Fibroblast of the conjunctiva (primary cell): Measurements from ENCODE around the gene MRPS21.
"Not testable (repeated sequence)": the region's sequence is repeated elsewhere in the genome, so short reads cannot be mapped to it uniquely, and the experiment has no call there.

Source experiments
- DNase-seq: peaks from one replicate; pipeline ENCODE4 v3.0.0-alpha.2; 2010; ENCODE audit warnings: low read depth

The MRPS21 gene

DNA sequence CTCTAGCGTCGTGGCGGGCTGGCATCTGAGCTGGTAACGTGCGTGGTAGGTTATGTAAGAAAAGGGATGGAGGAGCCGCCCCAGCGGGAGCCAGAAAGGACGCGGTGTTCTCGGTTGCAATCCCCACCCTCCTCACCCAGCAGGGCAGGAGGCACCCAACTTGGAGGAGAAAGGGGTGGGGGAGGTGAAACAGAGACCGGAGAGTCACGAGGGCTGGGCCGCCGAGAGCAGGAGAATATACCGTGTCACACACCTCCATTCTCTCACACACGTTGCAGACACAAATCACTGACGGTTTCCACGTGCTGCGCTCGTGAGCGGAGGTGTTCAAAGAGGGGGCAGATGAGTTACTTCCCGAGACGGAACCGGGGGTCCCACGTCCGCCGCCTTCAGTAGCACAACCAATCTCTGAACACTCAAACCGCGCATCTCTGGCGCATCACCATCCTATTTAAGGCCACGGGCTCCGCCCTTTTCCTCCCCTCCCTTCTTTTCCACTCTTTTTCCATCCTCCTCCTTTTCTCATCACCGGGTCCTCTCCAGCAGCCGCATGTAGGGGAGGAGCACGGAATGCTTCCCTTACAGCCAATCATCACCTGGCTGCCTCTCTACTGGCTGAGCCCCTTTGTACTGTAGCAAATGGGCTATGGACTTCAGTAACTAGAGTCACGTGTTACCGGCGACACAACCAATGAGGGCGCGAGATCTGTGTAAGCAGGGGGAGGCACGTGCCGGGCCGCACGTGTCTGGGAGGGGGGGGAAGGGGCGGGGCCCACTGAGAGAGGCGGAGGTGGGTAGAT is 11.7 kb upstream of the MRPS21 start, which contains the start of gene CIART:
CIART (plus strand) TSS at position 797 of the 800 bp plus-strand sequence. CDS start 714 bp downstream, outside the sequence.
- DNase-seq = peak; percentile 96

DNA sequence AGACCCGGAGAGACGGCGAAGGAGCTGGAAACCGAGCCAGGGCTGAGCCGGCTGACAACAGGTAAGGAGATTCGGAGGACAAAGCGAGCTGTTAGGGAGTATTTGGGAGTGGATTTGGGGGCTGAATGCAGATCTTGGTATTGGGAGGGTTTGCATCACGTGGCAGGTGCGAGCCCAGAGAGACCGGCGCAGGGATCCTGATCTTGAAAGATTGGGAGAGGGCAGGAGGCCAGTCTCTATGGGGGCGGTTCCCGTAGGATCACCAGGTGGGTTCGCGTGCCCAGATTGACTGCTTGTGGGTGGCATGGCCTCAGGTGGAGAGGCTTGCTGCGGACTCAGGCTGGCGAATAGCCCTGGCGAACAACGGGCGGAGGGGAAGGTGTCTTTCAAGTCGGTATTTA is 11.1 kb upstream of the MRPS21 start:
- DNase-seq = no peak

DNA sequence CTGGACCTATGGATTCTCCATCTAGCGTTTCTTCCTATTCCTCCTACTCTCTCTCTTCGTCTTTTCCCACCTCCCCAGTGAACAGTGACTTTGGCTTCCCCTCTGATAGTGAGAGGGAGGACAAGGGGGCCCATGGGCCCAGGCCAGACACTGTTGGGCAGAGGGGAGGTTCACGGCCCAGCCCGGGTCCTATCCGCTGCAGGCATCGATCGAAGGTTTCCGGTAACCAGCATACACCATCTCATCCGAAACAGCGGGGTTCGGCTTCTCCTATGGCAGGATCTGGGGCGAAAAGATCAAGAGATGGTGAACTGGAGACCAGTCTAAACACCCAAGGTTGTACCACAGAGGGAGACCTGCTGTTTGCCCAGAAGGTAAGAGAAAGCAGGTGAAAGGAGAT is 10.4 kb upstream of the MRPS21 start:
- DNase-seq = no peak

DNA sequence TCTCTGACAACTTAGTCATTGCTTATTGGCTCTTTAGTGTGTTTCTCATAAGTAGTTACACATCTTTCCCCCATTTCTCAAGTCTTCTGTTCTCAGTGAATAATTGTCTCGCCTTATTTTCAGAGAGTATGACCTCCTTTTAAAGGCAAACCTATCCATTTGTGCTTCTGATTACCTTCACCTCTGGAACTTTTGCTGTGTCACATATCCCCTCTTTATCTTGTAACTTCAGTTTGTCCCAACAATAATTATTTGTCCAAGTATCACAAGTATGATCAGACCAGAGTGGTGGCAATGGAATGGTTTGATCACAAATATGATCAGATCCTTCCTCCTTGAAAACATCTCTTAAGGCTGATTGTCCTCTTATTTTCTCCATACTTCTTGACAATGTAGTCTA is 5.3 kb upstream of the MRPS21 start:
- no peak for DNase-seq

DNA sequence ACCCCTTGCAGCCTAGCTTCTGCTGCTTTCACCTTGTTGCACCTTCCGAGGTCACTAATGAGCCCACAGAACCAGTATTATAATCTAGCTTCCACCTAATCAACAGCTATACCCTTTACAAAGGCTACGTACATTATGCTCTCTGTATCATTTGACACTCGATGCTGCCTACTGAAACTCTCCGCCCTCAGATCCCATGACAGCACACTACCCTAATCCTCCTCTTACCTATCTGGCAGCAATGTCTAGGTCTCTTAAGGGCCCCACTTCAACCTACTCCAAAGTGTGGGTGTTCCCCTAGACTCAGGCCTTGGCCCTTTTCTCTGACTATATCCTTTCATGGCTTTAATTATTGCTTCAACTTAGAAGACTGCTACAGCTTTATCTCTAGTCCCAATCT is 4.8 kb upstream of the MRPS21 start:
- DNase-seq = no peak

DNA sequence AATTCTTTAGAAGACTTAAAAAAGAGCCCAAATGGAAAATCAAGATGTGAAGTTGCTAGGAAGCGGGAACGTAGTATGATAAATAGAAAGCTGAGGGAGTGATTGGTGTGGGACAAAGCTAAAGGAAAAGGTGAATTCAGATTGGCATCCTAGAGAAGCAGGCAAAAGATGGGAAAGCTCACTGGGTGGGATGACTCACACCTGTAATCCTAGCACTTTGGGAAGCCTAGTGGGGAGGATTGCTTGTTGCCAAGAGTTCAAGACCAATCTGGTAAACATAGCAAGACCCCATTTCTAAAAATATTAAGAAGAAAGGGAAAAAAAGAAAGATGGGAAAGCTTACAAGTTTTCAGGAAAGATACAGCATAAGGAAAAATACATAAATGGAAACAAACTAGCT is 1.8 kb downstream of the MRPS21 start:
- no peak for DNase-seq

DNA sequence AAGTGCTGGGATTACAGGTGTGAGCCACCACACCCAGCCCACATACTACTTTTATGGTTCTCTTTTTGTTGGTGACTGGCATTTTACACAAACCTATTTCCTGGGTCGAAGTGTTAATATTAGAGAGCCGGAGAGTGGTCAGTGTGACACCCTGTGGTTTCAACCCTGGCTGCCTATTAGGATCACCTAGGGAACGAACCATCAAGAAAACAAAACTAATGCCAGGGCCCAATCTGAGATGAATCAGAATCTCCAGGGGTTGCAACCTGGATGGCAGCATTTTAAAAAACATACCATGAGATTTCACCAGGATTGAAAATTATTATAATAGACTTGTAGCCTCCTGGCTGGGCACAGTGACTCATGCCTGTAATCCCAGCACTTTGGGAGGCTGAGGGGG is 6.1 kb downstream of the MRPS21 start:
- DNase-seq = no peak

DNA sequence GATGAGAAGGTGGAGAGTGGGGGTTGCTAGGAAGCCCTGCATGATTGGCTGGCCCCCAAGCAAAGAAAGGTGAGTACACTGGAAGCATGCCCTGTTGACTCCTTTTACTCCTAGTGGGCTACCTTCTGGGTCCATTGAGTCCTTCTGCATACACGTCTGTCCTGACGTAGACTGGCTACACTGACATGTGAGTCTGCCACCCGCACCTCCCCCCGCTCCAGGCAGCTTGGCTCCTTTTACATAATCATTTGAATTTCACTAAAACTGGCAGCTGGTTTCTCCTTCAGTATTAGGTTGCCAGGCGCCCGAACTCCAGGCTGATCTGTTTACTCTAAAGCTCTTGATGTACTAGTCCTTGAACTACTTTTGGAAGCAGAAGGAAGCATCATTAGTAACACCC is 8.7 kb downstream of the MRPS21 start:
- no peak for DNase-seq

DNA sequence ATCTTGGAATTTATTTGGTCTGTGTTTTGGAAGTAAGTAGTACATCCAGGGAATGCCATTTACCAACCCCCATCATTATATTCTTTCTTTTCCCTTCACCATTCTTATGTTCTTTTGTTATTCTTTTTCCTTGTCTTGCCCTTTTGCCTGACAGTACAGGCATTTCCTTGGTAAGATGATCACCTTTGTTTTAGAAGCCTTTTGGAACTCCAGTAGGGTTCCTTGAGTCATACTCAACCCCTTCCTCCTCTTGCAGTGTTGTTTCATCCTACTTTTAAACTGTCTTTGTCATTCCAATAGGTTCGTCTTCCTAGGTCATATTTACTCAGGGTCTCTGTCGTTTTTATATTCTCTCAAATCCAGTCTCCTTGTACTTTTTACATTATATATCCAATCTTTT is 9.2 kb downstream of the MRPS21 start:
- no peak for DNase-seq

GRCh38 chr1:150308585-150308984 is 14.9 kb downstream of the MRPS21 start:
- not testable (repeated sequence) for DNase-seq

- DNase-seq = no peak
Observed at GRCh38 chr1:150309758-150310508, 16.3 kb downstream of the MRPS21 start.

DNA sequence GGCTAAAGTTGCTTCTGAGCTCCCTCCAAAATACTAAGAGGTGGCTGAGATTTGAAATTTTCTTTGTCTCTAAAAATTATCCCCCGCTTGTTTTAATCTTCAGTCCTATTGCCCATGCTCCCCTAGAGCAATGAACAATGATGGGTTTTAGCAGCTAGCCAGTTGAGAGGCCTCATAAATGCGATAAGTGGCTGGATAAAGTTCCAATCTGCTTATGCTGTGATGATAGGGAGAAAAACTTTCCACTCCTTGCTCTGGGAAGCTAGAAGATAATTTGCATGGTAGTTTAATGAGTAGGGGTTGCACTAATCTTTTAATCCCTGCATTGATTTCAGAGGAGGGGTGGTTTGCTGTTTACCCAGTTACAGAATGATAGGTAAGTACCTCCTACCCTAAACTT is 18.1 kb downstream of the MRPS21 start:
- DNase-seq = no peak

DNA sequence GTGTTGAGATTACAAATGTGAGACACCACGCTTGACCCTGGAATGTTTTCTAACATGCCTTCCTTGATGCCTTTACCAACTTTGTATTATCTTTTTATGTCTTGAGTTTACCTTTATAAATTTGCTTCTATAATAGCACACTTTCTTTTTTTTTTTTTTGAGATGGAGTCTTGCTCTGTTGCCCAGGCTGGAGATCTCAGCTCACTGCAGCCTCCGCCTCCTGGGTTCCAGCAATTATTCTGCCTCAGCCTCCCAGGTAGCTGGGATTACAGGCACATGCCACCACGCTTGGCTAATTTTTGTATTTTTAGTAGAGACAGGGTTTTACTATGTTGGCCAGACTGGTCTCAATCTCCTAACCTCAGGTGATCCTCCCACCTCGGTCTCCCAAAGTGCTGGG is 21.0 kb downstream of the MRPS21 start:
- DNase-seq = not testable (repeated sequence)

DNA sequence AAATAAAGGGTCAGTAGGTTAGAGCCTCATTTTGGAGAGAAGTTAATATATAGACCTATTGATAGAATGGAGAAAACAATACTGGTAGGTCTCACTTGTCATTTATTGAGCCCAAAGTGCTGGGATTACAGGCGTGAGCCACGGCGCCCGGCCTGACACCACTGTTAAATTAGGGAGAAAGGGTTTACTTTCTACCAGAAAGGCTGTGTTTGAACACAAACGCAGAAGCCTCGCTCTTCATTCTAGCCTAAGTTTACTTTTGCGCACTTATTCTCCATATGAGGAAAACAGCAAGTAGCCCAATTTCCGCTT is 27.0 kb downstream of the MRPS21 start:
- DNase-seq = no peak

GRCh38 chr1:150321826-150322166 is 28.1 kb downstream of the MRPS21 start:
- DNase-seq = no peak

DNA sequence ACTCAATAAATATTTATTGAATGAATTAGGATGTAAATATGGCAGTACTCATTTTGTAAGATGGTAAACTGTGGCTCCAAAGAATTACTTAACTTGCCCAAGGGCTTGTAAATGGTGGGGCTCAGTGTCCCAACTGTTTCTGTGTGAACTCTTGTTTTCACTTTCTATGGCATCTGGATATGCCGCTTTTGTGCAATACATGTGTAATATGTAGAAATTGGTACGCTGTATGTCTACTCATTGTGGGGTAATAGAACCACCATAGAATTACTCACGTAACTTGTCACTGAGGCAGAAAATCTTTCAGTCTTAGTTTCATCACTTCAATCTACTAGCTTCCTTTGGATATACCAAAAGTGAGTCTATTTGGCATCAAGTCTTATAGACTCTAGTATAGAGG is 28.6 kb downstream of the MRPS21 start:
- DNase-seq = no peak

- no peak for DNase-seq
Observed at GRCh38 chr1:150332651-150333290, 39.1 kb downstream of the MRPS21 start.

GRCh38 chr1:150346316-150346715 is 52.7 kb downstream of the MRPS21 start:
- no peak for DNase-seq

- no peak for DNase-seq
Observed at GRCh38 chr1:150352866-150353265, 59.2 kb downstream of the MRPS21 start.
